WTC11 (cell line): Measurements from ENCODE around the gene VTN. TPM values are rescaled to one million over a fixed set of nuclear protein-coding genes. Genes with fewer than 3 reads are reported as not detected.

Experiments used
- ATAC-seq: fragments of 200-7000 bp; cut with Tn5 transposase; 2 replicates; pipeline ENCODE4 v1.10.0; 2021; ENCODE audit warnings: mild to moderate bottlenecking, moderate library complexity
- CTCF ChIA-PET: fragments of 300-600 bp; sonication (Branson Sonifier 250); formaldehyde crosslinking; loops from one replicate; lab custom pipeline; 2021; ENCODE audit warnings: antibody characterized with exemption; lab: Charles Lee
- POLR2A ChIA-PET: fragments of 350-600 bp; sonication (Branson Sonifier 250); formaldehyde crosslinking; loops from one replicate; lab custom pipeline; 2021; ENCODE audit warnings: antibody characterized with exemption; lab: Charles Lee
- DNase-seq: peaks from one replicate; pipeline ENCODE4 v3.0.0; 2021; ENCODE audit warnings: low spot score
- H3K27ac Mint-ChIP-seq: 2 replicates; pipeline ENCODE4 v1.8.0; 2021; ENCODE audit warnings: mixed read lengths
- H3K27me3 Mint-ChIP-seq: 2 replicates; pipeline ENCODE4 v1.8.0; 2021; ENCODE audit warnings: low read depth, mild to moderate bottlenecking, moderate library complexity, mixed read lengths
- H3K36me3 Mint-ChIP-seq: 2 replicates; pipeline ENCODE4 v1.8.0; 2021; ENCODE audit warnings: mixed read lengths
- H3K4me1 Mint-ChIP-seq: 2 replicates; pipeline ENCODE4 v1.8.0; 2022; ENCODE audit warnings: mixed read lengths
- H3K4me3 Mint-ChIP-seq: 2 replicates; pipeline ENCODE4 v1.8.0; 2021; ENCODE audit warnings: mild to moderate bottlenecking, moderate library complexity, mixed read lengths
- H3K9me3 Mint-ChIP-seq: 2 replicates; pipeline ENCODE4 v1.8.0; 2021; ENCODE audit warnings: mixed read lengths
- ATF1 ChIP-seq: sonication (generic); formaldehyde crosslinking; IDR thresholded peaks from 2 replicates; pipeline ENCODE4 v1.8.1; 2023; ENCODE audit warnings: mild to moderate bottlenecking, moderate library complexity, missing genetic modification reagents
- CREB1 ChIP-seq: sonication (generic); formaldehyde crosslinking; IDR thresholded peaks from 2 replicates; pipeline ENCODE4 v1.8.0; 2023; ENCODE audit warnings: mild to moderate bottlenecking, missing genetic modification reagents
- EMX1 ChIP-seq: fragments of 250-450 bp; sonication (Bioruptor Pico); IDR thresholded peaks from 2 replicates; pipeline ENCODE4 v1.8.0; 2021; ENCODE audit warnings: mild to moderate bottlenecking
- FOXK1 ChIP-seq: sonication (generic); formaldehyde crosslinking; IDR thresholded peaks from 2 replicates; pipeline ENCODE4 v1.8.0; 2022; ENCODE audit warnings: mild to moderate bottlenecking, moderate library complexity, missing genetic modification reagents
- FOXP1 ChIP-seq: sonication (generic); formaldehyde crosslinking; IDR thresholded peaks from 2 replicates; pipeline ENCODE4 v1.8.0; 2022; ENCODE audit warnings: missing genetic modification reagents, mild to moderate bottlenecking, moderate library complexity, borderline replicate concordance
- MYBL2 ChIP-seq: sonication (generic); formaldehyde crosslinking; IDR thresholded peaks from 2 replicates; pipeline ENCODE4 v1.8.1; 2023; ENCODE audit warnings: mild to moderate bottlenecking, moderate library complexity, missing genetic modification reagents
- NR3C1 ChIP-seq: sonication (generic); formaldehyde crosslinking; conservative IDR thresholded peaks from 2 replicates; pipeline ENCODE4 v1.8.1; 2023; ENCODE audit warnings: low read depth, mild to moderate bottlenecking, missing genetic modification reagents
- RELA ChIP-seq: sonication (generic); formaldehyde crosslinking; IDR thresholded peaks from 2 replicates; pipeline ENCODE4 v1.8.1; 2022; ENCODE audit warnings: missing genetic modification reagents, mild to moderate bottlenecking, borderline replicate concordance
- RORB ChIP-seq: fragments of 250-450 bp; sonication (Bioruptor Pico); IDR thresholded peaks from 2 replicates; pipeline ENCODE4 v1.9.0; 2021; ENCODE audit warnings: mild to moderate bottlenecking
- SMAD4 ChIP-seq: sonication (generic); formaldehyde crosslinking; IDR thresholded peaks from 2 replicates; pipeline ENCODE4 v1.8.0; 2022; ENCODE audit warnings: mild to moderate bottlenecking, missing genetic modification reagents
- SOX15 ChIP-seq: fragments of 250-450 bp; sonication (Bioruptor Pico); IDR thresholded peaks from 2 replicates; pipeline ENCODE4 v1.9.0; 2021; ENCODE audit warnings: mild to moderate bottlenecking
- SP1 ChIP-seq: sonication (generic); formaldehyde crosslinking; conservative IDR thresholded peaks from 2 replicates; pipeline ENCODE4 v1.8.1; 2022; ENCODE audit warnings: missing genetic modification reagents
- TEAD4 ChIP-seq: sonication (generic); formaldehyde crosslinking; IDR thresholded peaks from 2 replicates; pipeline ENCODE4 v1.8.0; 2022; ENCODE audit warnings: mild to moderate bottlenecking, missing genetic modification reagents
- ZNF263 ChIP-seq: sonication (generic); formaldehyde crosslinking; IDR thresholded peaks from 2 replicates; pipeline ENCODE4 v1.8.1; 2022; ENCODE audit warnings: low read depth, mild to moderate bottlenecking, moderate library complexity, missing genetic modification reagents
- total RNA-seq: library from RNA; stranded (reverse); gene quantifications from 3 replicates; pipeline ENCODE4 v1.2.3, GENCODE V29; 2021
- TF ChIP-seq, protein P1 (sequence below): sonication (generic); formaldehyde crosslinking; IDR thresholded peaks from 2 replicates; pipeline ENCODE4 v1.8.1; 2023; ENCODE audit warnings: mild to moderate bottlenecking, missing genetic modification reagents, borderline replicate concordance
- TF ChIP-seq, protein P2 (sequence below): sonication (generic); formaldehyde crosslinking; IDR thresholded peaks from 2 replicates; pipeline ENCODE4 v1.8.0; 2023; ENCODE audit warnings: missing genetic modification reagents, mild to moderate bottlenecking, borderline replicate concordance
- TF ChIP-seq, protein P3 (sequence below): fragments of 250-450 bp; sonication (Bioruptor Pico); IDR thresholded peaks from 2 replicates; pipeline ENCODE4 v2.1.2; 2022; ENCODE audit warnings: mild to moderate bottlenecking, moderate library complexity
- TF ChIP-seq, protein P4 (sequence below): sonication (generic); formaldehyde crosslinking; IDR thresholded peaks from 2 replicates; pipeline ENCODE4 v1.8.1; 2023; ENCODE audit warnings: mild to moderate bottlenecking, missing genetic modification reagents, moderate library complexity

Gene VTN
- total RNA-seq, 1 experiment from 2014 or later: 1.6 TPM

DNA sequence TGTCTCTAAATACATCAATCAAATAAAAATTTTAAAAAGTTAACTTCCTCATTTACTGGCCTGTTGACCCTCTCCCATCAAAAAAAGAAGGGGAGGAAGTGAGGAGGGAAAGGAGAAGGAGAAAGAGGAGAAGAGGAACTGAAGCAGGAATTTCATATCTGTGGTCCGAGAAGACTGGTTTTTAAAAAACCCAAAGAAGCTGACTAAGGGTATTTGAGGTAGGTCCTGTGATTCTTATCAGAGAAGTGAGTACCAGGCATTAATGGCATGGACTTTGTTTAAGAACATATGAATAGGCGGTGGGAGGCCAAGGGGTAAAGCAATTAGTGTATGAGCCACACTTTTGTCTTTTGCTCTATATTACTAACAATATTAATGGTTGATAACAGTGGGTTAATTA, 33.9 kb upstream of the VTN start:
- no peak for DNase-seq
- ChIA-PET CTCF (interaction anchor here (2.5 kb wide), 2 partner anchors 13 to 24 kb away, joined by 14 to 32 read pairs; no protein-coding TSS in a partner anchor), POLR2A (no interaction called here)
- Mint-ChIP-seq H3K4me3 (no peak overlapping the region), H3K27ac (no peak overlapping the region), H3K4me1 (peaks cover 72% of the 10 kb centered on the region), H3K27me3 (peaks cover 36% of the 10 kb centered on the region), H3K36me3 (no peaks in the 10 kb centered on the region), H3K9me3 (no peaks in the 10 kb centered on the region)
- no peak for ATAC-seq
- TF ChIP-seq, protein P1, sequence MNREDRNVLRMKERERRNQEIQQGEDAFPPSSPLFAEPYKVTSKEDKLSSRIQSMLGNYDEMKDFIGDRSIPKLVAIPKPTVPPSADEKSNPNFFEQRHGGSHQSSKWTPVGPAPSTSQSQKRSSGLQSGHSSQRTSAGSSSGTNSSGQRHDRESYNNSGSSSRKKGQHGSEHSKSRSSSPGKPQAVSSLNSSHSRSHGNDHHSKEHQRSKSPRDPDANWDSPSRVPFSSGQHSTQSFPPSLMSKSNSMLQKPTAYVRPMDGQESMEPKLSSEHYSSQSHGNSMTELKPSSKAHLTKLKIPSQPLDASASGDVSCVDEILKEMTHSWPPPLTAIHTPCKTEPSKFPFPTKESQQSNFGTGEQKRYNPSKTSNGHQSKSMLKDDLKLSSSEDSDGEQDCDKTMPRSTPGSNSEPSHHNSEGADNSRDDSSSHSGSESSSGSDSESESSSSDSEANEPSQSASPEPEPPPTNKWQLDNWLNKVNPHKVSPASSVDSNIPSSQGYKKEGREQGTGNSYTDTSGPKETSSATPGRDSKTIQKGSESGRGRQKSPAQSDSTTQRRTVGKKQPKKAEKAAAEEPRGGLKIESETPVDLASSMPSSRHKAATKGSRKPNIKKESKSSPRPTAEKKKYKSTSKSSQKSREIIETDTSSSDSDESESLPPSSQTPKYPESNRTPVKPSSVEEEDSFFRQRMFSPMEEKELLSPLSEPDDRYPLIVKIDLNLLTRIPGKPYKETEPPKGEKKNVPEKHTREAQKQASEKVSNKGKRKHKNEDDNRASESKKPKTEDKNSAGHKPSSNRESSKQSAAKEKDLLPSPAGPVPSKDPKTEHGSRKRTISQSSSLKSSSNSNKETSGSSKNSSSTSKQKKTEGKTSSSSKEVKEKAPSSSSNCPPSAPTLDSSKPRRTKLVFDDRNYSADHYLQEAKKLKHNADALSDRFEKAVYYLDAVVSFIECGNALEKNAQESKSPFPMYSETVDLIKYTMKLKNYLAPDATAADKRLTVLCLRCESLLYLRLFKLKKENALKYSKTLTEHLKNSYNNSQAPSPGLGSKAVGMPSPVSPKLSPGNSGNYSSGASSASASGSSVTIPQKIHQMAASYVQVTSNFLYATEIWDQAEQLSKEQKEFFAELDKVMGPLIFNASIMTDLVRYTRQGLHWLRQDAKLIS (CRISPR knock-in tag): no peak
- TF ChIP-seq FOXK1 (CRISPR knock-in tag): no peak
- no peak for TF ChIP-seq NR3C1 (CRISPR knock-in tag)
- TF ChIP-seq SP1 (CRISPR knock-in tag): no peak
- TF ChIP-seq TEAD4: no peak
- no peak for TF ChIP-seq EMX1 (CRISPR knock-in tag)
- TF ChIP-seq, protein P2, sequence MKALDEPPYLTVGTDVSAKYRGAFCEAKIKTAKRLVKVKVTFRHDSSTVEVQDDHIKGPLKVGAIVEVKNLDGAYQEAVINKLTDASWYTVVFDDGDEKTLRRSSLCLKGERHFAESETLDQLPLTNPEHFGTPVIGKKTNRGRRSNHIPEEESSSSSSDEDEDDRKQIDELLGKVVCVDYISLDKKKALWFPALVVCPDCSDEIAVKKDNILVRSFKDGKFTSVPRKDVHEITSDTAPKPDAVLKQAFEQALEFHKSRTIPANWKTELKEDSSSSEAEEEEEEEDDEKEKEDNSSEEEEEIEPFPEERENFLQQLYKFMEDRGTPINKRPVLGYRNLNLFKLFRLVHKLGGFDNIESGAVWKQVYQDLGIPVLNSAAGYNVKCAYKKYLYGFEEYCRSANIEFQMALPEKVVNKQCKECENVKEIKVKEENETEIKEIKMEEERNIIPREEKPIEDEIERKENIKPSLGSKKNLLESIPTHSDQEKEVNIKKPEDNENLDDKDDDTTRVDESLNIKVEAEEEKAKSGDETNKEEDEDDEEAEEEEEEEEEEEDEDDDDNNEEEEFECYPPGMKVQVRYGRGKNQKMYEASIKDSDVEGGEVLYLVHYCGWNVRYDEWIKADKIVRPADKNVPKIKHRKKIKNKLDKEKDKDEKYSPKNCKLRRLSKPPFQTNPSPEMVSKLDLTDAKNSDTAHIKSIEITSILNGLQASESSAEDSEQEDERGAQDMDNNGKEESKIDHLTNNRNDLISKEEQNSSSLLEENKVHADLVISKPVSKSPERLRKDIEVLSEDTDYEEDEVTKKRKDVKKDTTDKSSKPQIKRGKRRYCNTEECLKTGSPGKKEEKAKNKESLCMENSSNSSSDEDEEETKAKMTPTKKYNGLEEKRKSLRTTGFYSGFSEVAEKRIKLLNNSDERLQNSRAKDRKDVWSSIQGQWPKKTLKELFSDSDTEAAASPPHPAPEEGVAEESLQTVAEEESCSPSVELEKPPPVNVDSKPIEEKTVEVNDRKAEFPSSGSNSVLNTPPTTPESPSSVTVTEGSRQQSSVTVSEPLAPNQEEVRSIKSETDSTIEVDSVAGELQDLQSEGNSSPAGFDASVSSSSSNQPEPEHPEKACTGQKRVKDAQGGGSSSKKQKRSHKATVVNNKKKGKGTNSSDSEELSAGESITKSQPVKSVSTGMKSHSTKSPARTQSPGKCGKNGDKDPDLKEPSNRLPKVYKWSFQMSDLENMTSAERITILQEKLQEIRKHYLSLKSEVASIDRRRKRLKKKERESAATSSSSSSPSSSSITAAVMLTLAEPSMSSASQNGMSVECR: no peak
- no peak for TF ChIP-seq SMAD4
- no peak for TF ChIP-seq RORB (CRISPR knock-in tag)
- TF ChIP-seq SOX15 (CRISPR knock-in tag): no peak
- TF ChIP-seq FOXP1: no peak
- TF ChIP-seq MYBL2 (CRISPR knock-in tag): no peak
- TF ChIP-seq CREB1 (CRISPR knock-in tag): no peak
- TF ChIP-seq RELA (CRISPR knock-in tag): no peak
- TF ChIP-seq, protein P3, sequence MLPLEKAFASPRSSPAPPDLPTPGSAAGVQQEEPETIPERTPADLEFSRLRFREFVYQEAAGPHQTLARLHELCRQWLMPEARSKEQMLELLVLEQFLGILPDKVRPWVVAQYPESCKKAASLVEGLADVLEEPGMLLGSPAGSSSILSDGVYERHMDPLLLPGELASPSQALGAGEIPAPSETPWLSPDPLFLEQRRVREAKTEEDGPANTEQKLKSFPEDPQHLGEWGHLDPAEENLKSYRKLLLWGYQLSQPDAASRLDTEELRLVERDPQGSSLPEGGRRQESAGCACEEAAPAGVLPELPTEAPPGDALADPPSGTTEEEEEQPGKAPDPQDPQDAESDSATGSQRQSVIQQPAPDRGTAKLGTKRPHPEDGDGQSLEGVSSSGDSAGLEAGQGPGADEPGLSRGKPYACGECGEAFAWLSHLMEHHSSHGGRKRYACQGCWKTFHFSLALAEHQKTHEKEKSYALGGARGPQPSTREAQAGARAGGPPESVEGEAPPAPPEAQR (CRISPR knock-in tag): no peak
- no peak for TF ChIP-seq ZNF263 (CRISPR knock-in tag)
- TF ChIP-seq, protein P4, sequence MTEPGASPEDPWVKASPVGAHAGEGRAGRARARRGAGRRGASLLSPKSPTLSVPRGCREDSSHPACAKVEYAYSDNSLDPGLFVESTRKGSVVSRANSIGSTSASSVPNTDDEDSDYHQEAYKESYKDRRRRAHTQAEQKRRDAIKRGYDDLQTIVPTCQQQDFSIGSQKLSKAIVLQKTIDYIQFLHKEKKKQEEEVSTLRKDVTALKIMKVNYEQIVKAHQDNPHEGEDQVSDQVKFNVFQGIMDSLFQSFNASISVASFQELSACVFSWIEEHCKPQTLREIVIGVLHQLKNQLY (CRISPR knock-in tag): no peak
- TF ChIP-seq ATF1 (CRISPR knock-in tag): no peak
- TF ChIP-seq, all 79 proteins: peak for 0
